GM21367 (cell line): ENCODE results near the gene COL4A3.
"Not testable (repeated sequence)": the region's sequence is repeated elsewhere in the genome, so short reads cannot be mapped to it uniquely, and the experiment has no call there.

Source experiments
- ATAC-seq: cut with Tn5 transposase; IDR thresholded peaks from one replicate; pipeline ENCODE4 v1.9.1; 2021; ENCODE audit not compliant: unreplicated experiment

Gene COL4A3

GRCh38 chr2:227205701-227206100 is 41.3 kb downstream of the COL4A3 start:
- no peak for ATAC-seq

GRCh38 chr2:227206406-227206805 is 42.0 kb downstream of the COL4A3 start:
- ATAC-seq = no peak

DNA sequence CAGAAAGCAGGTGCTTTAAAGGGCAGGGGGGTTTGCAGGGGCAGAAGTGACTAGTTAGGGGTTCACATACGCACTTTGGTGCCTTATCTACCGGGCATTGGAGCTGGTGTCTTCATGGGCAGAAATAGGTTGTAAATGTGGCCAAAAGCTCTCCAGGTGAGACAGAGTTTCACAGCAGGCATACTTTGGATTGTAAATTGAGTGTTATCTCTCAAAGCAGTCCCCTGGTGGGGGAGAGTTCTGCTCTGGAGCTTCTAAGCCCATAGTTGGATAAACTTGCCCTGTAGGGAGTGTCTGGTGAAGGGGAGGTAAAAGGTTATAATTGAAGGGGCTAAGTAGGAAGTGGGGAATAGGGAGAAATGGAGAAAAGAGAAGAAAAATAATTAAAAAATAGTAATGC is 43.1 kb downstream of the COL4A3 start:
- no peak for ATAC-seq

DNA sequence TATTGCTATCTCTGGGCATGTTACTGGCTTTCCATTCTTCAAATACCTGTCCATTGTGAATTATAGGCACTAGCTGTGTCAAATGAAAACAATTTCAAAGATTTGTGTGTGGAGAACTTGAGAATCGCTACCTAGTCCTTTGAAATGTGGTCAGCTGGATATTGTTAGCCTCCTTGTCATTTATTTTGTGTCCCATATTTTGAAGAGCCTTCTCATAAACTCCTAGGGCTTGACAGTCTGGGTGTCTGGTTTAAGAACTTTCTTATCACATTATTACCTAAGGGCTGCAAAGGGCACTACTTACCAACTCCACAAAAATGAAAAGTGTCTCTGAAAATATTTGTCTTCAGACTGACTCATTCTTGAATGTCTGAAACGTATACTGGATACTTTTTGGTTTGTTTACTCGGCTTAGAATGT is 50.2 kb downstream of the COL4A3 start:
- no peak for ATAC-seq

DNA sequence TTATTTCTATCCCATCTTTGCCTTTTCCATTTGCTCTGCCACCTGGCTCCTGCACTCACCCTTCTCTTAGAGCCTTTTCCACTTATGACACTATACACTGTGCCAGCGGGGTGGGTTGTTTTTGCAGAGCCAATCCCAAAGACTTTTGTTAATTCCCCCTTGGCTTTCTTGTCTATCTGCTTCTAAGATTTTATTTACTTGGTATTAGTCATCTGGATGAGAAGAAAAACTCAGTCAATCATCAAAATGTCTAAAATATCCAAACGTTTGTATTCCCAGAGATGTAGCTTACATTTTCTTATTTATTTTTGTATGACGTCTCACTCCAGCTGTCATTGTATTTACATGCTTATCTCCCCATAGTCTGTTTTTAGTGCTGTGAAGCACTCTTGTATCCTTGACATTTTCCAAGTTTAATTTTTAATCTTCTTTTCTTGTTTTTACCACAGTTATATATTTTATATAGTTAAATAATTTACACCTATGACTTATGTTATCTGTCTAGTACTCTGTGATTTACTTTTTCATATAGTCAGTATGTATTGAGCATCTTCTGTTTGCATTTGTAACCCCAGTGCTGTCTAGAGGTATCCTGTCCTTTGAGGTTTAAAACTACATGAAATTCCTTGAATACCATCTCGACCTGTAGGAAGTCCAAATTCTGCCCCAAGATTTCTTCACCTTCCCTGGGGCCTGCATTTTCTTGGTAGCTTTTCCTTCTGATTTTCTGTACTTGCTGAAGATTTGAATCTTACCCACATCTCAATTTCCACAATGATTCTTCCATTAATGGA is 55.1 kb downstream of the COL4A3 start:
- no peak for ATAC-seq

- ATAC-seq = no peak
Measured at GRCh38 chr2:227221120-227221519, 56.7 kb downstream of the COL4A3 start.

DNA sequence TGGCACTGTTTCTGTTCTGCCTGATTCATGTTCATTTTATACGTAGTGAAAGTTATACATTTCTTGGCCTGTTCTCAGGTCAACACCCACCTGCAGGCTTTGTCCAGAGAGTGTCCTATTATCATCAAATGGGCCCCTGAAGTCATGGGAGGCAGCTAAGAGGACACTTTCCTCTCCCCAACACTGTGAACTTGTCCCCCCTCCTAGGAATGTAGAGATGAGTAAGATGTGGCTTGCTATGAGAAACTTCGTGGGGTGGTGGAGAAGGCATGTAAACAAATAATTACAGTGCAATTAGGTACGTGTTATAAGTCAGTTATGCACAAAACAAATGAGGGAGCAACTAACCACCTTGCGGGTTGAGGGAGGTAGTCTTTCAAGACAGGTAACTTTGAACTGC is 57.9 kb downstream of the COL4A3 start:
- ATAC-seq = no peak

- not testable (repeated sequence) for ATAC-seq
Measured at GRCh38 chr2:227225641-227226040, 61.2 kb downstream of the COL4A3 start.

DNA sequence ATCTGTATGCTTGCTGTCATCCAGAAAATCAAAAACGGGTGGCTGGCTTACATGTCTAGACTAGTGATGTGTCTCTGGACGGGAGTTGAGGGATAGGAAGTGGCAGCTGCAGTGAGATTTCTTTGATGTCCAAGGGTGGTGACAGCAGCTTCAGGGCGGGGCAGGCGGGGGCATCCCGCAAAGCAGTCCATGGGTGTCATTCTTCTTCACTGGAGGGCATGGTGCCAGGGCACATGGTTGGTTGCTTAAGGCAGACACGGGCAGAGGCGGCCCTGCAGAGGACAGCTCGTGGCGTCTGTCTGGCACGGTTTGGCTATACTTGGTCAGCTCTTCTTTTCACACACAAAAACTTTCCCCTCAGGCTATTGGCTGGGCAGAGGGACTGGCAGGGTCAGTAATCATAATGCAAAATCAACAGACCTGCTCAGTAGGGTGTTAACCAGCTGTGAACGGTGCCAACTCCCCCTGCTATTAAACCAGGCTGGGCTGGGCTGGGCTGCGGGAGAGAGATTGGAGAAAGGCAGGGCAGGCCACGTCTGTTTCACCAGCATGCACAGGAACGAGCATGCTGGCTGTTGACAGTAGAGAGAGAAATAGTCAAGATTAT is 63.7 kb downstream of the COL4A3 start:
- ATAC-seq = no peak

DNA sequence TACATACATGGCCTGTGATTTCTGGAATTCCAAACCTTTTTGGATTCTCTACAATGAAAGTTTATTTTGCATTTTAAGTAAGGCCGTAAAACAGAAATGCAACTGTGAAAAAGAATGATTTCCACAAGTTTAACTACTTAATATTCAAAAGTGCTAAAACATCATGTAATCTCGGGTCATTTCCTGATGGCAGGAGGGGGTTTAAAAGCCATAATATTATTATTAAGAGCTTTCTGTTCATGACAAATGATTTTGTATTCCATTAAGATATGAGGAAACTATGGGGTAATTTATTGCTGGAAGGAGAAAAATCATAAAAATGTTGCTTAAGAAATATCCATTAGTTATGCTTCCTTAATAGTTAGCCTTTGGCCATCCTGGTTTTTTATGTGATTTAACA is 65.7 kb downstream of the COL4A3 start:
- no peak for ATAC-seq

- ATAC-seq = no peak
Measured at GRCh38 chr2:227234429-227234828, 70.0 kb downstream of the COL4A3 start.

GRCh38 chr2:227237786-227238185 is 73.4 kb downstream of the COL4A3 start:
- ATAC-seq = no peak

DNA sequence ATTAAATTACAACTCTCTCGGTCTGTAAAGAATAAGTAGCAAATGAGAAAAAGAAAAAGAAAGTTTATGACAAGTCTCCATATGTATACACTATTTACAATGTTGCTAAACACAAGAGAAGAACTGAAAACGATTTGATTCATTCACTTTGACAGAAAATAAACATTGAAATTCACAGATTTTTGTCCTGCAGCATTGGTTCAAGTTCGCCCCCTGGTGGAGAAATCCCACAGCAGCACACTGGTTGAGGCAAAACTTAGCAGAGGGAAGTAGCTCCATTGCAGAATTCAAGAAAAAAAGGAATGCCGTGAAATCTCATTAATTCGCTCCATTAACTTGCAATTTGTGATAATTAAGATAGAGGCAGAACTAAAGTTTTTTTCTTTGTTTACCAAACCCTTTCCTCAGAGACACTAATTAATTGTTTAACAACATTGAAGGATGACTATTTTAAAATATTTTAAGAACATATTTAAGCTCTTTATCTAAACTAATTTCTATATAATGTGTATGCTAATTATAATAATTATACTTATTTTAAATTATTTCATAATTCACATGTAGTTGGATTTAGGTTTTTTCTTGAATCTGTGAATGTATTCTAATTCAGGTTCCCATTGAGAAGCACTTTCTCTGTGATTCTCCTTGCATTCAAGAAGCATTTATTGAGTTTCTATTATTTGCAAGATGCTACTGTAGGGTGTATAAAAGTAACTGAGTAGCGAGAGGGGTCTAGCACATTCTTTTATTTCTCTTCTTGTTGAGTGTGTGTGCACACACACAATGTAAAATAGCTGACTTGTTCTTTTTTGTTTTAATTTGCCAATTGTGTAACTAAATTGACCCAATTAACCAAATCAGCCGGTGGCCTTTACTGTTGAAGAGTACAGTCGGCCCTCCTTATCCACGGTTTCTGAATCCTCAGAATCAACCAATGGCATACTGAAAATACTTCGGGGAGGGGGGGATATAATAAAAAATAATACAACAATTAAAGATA is 74.1 kb downstream of the COL4A3 start:
- ATAC-seq = peak; percentile 60

- no peak for ATAC-seq
Measured at GRCh38 chr2:227241005-227241404, 76.6 kb downstream of the COL4A3 start.

GRCh38 chr2:227248876-227249275 is 84.5 kb downstream of the COL4A3 start:
- ATAC-seq = no peak

- no peak for ATAC-seq
Measured at GRCh38 chr2:227252831-227253230, 88.4 kb downstream of the COL4A3 start.

DNA sequence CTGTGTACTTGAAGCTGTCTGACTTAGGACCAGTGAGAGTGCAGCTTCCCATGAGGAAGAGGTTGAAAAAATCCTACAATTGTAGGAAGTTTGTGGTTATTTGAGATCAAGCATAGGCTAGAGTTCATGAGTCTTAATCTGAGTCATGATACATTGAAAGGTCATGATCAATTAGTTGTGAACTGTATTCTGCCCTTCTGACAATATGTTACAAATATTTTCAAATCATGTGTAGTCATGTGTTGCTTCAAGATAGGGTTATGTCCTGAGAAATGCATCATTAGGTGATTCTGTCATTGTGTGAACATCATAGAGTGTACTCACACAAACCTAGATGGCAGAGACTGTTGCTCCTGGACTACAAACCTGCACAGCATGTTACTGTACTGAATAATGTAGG is 92.2 kb downstream of the COL4A3 start:
- no peak for ATAC-seq

DNA sequence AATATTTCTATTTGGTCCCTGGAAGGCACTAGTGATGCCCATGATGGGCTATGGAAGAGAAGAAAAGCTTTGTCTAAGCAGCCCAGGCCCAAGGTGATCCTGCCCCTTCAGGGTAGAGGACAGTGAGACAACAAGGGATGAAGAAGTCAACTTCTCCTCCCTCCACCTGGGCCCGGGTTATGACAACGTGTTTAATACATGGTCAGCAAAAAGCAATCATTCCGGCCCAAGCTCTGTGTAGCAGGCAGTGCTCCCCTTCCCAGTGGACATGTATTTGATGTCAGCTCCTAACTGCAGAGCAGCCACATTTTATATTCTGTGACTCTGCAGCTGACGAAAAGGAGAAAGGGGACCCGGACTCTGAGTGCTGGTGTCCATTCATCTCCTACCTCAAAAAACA is 93.4 kb downstream of the COL4A3 start:
- no peak for ATAC-seq

DNA sequence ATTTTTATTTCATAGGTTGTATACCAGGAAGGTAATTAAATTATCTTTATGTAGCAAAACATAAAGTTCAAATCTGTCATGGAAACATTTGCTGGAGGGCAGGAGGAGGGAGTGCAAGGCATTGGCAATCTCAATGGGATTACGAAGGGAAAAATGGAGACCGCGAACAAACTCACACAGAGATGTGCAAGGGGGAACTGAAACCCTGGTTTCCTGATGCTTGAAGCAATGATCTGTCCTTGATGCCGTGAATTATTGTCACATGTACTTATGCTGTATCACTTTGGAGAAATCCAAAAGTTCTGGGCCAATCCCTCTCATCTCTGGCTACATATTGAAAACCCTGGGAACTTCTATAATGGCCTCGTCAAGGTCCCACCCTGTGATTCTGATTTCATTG is 95.6 kb downstream of the COL4A3 start:
- no peak for ATAC-seq

DNA sequence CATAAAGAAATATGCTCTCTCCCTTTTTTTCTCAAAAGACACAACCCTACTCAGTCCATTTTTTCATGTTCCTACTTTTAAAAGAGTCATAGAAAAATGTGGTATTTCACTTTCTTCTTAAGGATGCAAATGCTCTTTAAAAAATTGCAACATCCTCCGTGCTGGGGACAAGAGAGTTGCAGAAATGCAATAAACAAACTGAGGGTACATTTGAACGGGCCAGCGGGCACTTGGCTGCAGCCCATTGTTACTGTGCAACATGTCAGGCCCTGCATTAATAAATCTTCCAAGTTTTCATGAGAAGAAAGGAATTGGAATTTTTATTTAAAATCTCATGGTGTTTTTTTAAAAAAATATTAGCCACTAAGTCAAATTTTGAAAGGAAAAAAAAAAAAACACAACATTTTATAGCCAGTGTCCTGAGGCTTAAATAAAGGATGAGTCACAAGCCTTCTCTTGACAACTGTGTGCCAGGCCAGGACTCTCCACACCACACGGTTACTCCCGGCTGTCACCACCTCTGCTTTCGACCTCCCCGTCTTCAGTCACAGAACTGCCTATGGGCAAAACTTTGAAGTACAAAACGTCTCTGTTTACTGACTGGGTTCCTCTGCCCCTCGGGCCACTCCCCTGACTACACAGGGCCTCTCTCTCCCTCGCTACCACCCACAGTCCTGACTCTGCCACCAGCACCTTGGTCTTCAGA is 103.1 kb downstream of the COL4A3 start:
- no peak for ATAC-seq

- no peak for ATAC-seq
Measured at GRCh38 chr2:227280895-227281294, 116.5 kb downstream of the COL4A3 start.
